Endodermal cell (in vitro differentiated cells): ENCODE results near the gene STK32B. TPM values are rescaled to one million over a fixed set of nuclear protein-coding genes. Genes with fewer than 3 reads are reported as not detected.

Experiments
- DNase-seq: peaks from one replicate; pipeline ENCODE4 v3.0.0-alpha.2; 2017
- H3K27ac ChIP-seq: 2 replicates; pipeline ENCODE4 v1.5.1; 2013; ENCODE audit warnings: mild to moderate bottlenecking, low read depth, low read length, moderate library complexity
- H3K27me3 ChIP-seq: 2 replicates; pipeline ENCODE4 v1.6.1; 2013; ENCODE audit warnings: mild to moderate bottlenecking, low read length, moderate library complexity; ENCODE audit not compliant: insufficient read depth, control insufficient read depth, poor library complexity, severe bottlenecking
- H3K36me3 ChIP-seq: 2 replicates; pipeline ENCODE4 v1.7.0; 2013; ENCODE audit warnings: mild to moderate bottlenecking, low read length, moderate library complexity; ENCODE audit not compliant: control insufficient read depth, insufficient read depth
- H3K4me1 ChIP-seq: one replicate; pipeline ENCODE4 v1.7.0; 2013; ENCODE audit warnings: low read length; ENCODE audit not compliant: control insufficient read depth, insufficient read depth
- H3K4me3 ChIP-seq: 2 replicates; pipeline ENCODE4 v1.5.1; 2013; ENCODE audit warnings: mild to moderate bottlenecking, low read length, moderate library complexity
- H3K9ac ChIP-seq: 2 replicates; pipeline ENCODE4 v1.6.1; 2013; ENCODE audit warnings: mild to moderate bottlenecking, low read length, moderate library complexity; ENCODE audit not compliant: poor library complexity, severe bottlenecking; ENCODE audit errors: extremely low read depth
- H3K9me3 ChIP-seq: 2 replicates; pipeline ENCODE4 v1.6.1; 2013; ENCODE audit warnings: mild to moderate bottlenecking, low read length, moderate library complexity; ENCODE audit not compliant: control insufficient read depth
- H3K27ac Mint-ChIP-seq: 2 replicates; pipeline ENCODE4 v1.8.0; 2020; ENCODE audit warnings: mixed read lengths
- H3K27me3 Mint-ChIP-seq: 2 replicates; pipeline ENCODE4 v1.8.0; 2021; ENCODE audit warnings: mild to moderate bottlenecking, mixed read lengths; ENCODE audit not compliant: insufficient read depth
- H3K36me3 Mint-ChIP-seq: 2 replicates; pipeline ENCODE4 v1.8.0; 2020; ENCODE audit warnings: low read depth, mixed read lengths
- H3K4me1 Mint-ChIP-seq: 2 replicates; pipeline ENCODE4 v1.8.0; 2020; ENCODE audit warnings: mixed read lengths
- H3K4me3 Mint-ChIP-seq: 2 replicates; pipeline ENCODE4 v1.8.0; 2020; ENCODE audit warnings: mild to moderate bottlenecking, moderate library complexity, mixed read lengths
- H3K9me3 Mint-ChIP-seq: 2 replicates; pipeline ENCODE4 v1.8.0; 2020; ENCODE audit warnings: mild to moderate bottlenecking, mixed read lengths
- CTCF ChIP-seq: fragments of 200-600 bp; sonication (generic); conservative IDR thresholded peaks from 2 replicates; pipeline ENCODE4 v1.5.0; 2021; ENCODE audit warnings: antibody characterized with exemption, mild to moderate bottlenecking
- WGBS, 2 experiments: methylation state at CpG; one replicate each; pipeline versions ENCODE4 v1.1.5 to v1.1.7; 2013; ENCODE audit warnings: missing lambda C conversion rate in 2 of 2, mixed read lengths in 1 of 2; ENCODE audit not compliant: insufficient coverage in 1 of 2, insufficient read length in 1 of 2; 5-methylcytosine and 5-hydroxymethylcytosine counted together
- total RNA-seq, 2 donors: library from RNA; stranded (reverse); fragmentation: NEBNext Ultra II Directional in 1 of 2; extraction: Animal tissue kit (Norgen Biotek cat#: 25700) in 1 of 2; gene quantifications; 2 replicates in 1 of 2; 3 replicates in 1 of 2; pipeline ENCODE4 v1.2.1, GENCODE V29; 2021

Gene STK32B
- total RNA-seq, 2 donors from 2014 or later, result 1.4 to 1.5 TPM

GRCh38 chr4:5124876-5125275 lies 73.6 kb downstream of the STK32B start:
- peaks cover 3% of the 10 kb centered on the region for H3K27me3 Mint-ChIP-seq
- no peak overlapping the region for H3K4me3 Mint-ChIP-seq
- no peak overlapping the region for H3K27ac ChIP-seq
- no peaks in the 10 kb centered on the region for H3K36me3 Mint-ChIP-seq
- no peaks in the 10 kb centered on the region for H3K27me3 ChIP-seq
- peaks cover 5% of the 10 kb centered on the region for H3K9me3 ChIP-seq
- H3K27ac Mint-ChIP-seq, result no peak overlapping the region
- 92 to 100% methylated on average over 1 to 2 of the region's 2 CpGs for WGBS, 2 experiments
- no peaks in the 10 kb centered on the region for H3K36me3 ChIP-seq
- no peak overlapping the region for H3K4me3 ChIP-seq
- peak; percentile 59 for TF ChIP-seq CTCF
- H3K4me1 ChIP-seq, result peaks cover 7% of the 10 kb centered on the region
- DNase-seq, result no peak
- no peaks in the 10 kb centered on the region for H3K9me3 Mint-ChIP-seq
- no peak overlapping the region for H3K9ac ChIP-seq
- peaks cover 20% of the 10 kb centered on the region for H3K4me1 Mint-ChIP-seq

GRCh38 chr4:5125321-5125720 lies 74.0 kb downstream of the STK32B start:
- Histone ChIP-seq H3K4me3 (no peak overlapping the region), H3K36me3 (no peaks in the 10 kb centered on the region), H3K9me3 (peaks cover 5% of the 10 kb centered on the region), H3K4me1 (peaks cover 7% of the 10 kb centered on the region), H3K27me3 (no peaks in the 10 kb centered on the region), H3K27ac (no peak overlapping the region), H3K9ac (no peak overlapping the region)
- 86 to 92% methylated on average over 4 to 5 of the region's 5 CpGs for WGBS, 2 experiments
- Mint-ChIP-seq H3K27ac (no peak overlapping the region), H3K4me3 (no peak overlapping the region), H3K36me3 (no peaks in the 10 kb centered on the region), H3K27me3 (peaks cover 3% of the 10 kb centered on the region), H3K9me3 (no peaks in the 10 kb centered on the region), H3K4me1 (peaks cover 20% of the 10 kb centered on the region)
- TF ChIP-seq CTCF, result no peak
- no peak for DNase-seq

GRCh38 chr4:5126231-5126630 lies 75.0 kb downstream of the STK32B start:
- WGBS, 2 experiments, result 89 to 96% methylated on average over 3 to 5 of the region's 5 CpGs
- H3K27me3 Mint-ChIP-seq, result peaks cover 6% of the 10 kb centered on the region
- H3K4me1 Mint-ChIP-seq, result peaks cover 20% of the 10 kb centered on the region
- Histone ChIP-seq H3K36me3 (no peaks in the 10 kb centered on the region), H3K4me3 (no peak overlapping the region), H3K4me1 (peaks cover 7% of the 10 kb centered on the region), H3K27ac (no peak overlapping the region), H3K9me3 (peaks cover 8% of the 10 kb centered on the region), H3K27me3 (no peaks in the 10 kb centered on the region), H3K9ac (no peak overlapping the region)
- no peaks in the 10 kb centered on the region for H3K36me3 Mint-ChIP-seq
- no peak overlapping the region for H3K27ac Mint-ChIP-seq
- TF ChIP-seq CTCF, result no peak
- no peak for DNase-seq
- H3K4me3 Mint-ChIP-seq, result no peak overlapping the region
- no peaks in the 10 kb centered on the region for H3K9me3 Mint-ChIP-seq
